Measurements from ENCODE around the gene SOCS6. TPM values are rescaled to one million over a fixed set of nuclear protein-coding genes. Genes with fewer than 3 reads are reported as not detected.

The SOCS6 gene
- polyA plus RNA-seq, 2 of the 4 experiments (the other 2 are of a cell fraction) = 31.2 to 88.2 TPM

GRCh38 chr18:70290482-70291294, 1.8 kb downstream of the SOCS6 start:
- ATAC-seq (peak in 1 of 2 experiments; percentile 16; a peak in 3 of 6 replicates), FAIRE-seq (no peak), DNase-seq (ENCODE audit: low read depth in 1 of 2, low spot score in 1 of 2) (peak in 1 of 2 experiments; percentile 44)
- ChIA-PET CTCF (no interaction called here), POLR2A (interaction anchor here (0.5 to 1.5 kb wide), 2 partner anchors 85 to 143 kb away, joined by 3 to 4 read pairs; partner anchors contain the start of gene RTTN)
- peak overlapping the region; percentile 97 for H3K4me2 ChIP-seq
- peaks cover 57% of the 10 kb centered on the region for H3K4me1 ChIP-seq
- peak overlapping the region; percentile 95 to 100 for H3K27ac ChIP-seq
- H3K9me3 ChIP-seq = no peaks in the 10 kb centered on the region
- TF ChIP-seq MAZ (IDR thresholded peaks at IDR 0.05; ENCODE audit: borderline replicate concordance, low read depth, low read length) (no peak), JUN (IDR thresholded peaks at IDR 0.05) (peak in 1 of 2 experiments; percentile 15; a peak in 2 of 5 replicates), HES2 (IDR thresholded peaks at IDR 0.05) (no peak), HEYL (CRISPR knock-in tag; IDR thresholded peaks at IDR 0.05) (no peak), EP300 (IDR thresholded peaks at IDR 0.05) (no peak)
- peak overlapping the region; percentile 89 for H3K4me3 ChIP-seq
- 2% methylated on average over 11 of the region's 11 CpGs for WGBS (ENCODE audit: missing lambda C conversion rate)

GRCh38 chr18:70291295-70291574, 2.4 kb downstream of the SOCS6 start:
- WGBS (ENCODE audit: missing lambda C conversion rate) = 4% methylated on average over 2 of the region's 2 CpGs
- H3K27ac ChIP-seq = peak overlapping the region; percentile 95 to 100
- ChIA-PET CTCF (interaction anchor here (0.5 kb wide), 1 partner anchor 45 kb away, joined by 3 read pairs; no protein-coding TSS in a partner anchor), POLR2A (interaction anchor here (1.5 kb wide), 1 partner anchor 85 kb away, joined by 4 read pairs; the partner anchor contains the start of gene RTTN)
- peak overlapping the region; percentile 97 for H3K4me2 ChIP-seq
- H3K4me3 ChIP-seq = peak overlapping the region; percentile 89
- TF ChIP-seq, protein P1, sequence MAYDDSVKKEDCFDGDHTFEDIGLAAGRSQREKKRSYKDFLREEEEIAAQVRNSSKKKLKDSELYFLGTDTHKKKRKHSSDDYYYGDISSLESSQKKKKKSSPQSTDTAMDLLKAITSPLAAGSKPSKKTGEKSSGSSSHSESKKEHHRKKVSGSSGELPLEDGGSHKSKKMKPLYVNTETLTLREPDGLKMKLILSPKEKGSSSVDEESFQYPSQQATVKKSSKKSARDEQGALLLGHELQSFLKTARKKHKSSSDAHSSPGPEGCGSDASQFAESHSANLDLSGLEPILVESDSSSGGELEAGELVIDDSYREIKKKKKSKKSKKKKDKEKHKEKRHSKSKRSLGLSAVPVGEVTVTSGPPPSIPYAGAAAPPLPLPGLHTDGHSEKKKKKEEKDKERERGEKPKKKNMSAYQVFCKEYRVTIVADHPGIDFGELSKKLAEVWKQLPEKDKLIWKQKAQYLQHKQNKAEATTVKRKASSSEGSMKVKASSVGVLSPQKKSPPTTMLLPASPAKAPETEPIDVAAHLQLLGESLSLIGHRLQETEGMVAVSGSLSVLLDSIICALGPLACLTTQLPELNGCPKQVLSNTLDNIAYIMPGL (CRISPR knock-in tag; IDR thresholded peaks at IDR 0.05; ENCODE audit: borderline replicate concordance) = no peak
- TF ChIP-seq CHD4 (IDR thresholded peaks at IDR 0.05; ENCODE audit: borderline replicate concordance) (no peak), RCOR1 (IDR thresholded peaks at IDR 0.05; ENCODE audit: low read depth, low read length) (no peak), KDM5A (IDR thresholded peaks at IDR 0.05) (no peak), PHF8 (IDR thresholded peaks at IDR 0.05; ENCODE audit: borderline replicate concordance, low read depth) (no peak), ZC3H11A (IDR thresholded peaks at IDR 0.05) (no peak), POLR2AphosphoS2 (conservative IDR thresholded peaks at IDR 0.05; ENCODE audit: low read length) (no peak), CHD2 (IDR thresholded peaks at IDR 0.05; ENCODE audit: low read length, partially characterized antibody) (no peak), CBX2 (IDR thresholded peaks at IDR 0.05; ENCODE audit: borderline replicate concordance, low read depth) (no peak)
- TF ChIP-seq, protein P2, sequence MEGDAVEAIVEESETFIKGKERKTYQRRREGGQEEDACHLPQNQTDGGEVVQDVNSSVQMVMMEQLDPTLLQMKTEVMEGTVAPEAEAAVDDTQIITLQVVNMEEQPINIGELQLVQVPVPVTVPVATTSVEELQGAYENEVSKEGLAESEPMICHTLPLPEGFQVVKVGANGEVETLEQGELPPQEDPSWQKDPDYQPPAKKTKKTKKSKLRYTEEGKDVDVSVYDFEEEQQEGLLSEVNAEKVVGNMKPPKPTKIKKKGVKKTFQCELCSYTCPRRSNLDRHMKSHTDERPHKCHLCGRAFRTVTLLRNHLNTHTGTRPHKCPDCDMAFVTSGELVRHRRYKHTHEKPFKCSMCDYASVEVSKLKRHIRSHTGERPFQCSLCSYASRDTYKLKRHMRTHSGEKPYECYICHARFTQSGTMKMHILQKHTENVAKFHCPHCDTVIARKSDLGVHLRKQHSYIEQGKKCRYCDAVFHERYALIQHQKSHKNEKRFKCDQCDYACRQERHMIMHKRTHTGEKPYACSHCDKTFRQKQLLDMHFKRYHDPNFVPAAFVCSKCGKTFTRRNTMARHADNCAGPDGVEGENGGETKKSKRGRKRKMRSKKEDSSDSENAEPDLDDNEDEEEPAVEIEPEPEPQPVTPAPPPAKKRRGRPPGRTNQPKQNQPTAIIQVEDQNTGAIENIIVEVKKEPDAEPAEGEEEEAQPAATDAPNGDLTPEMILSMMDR (IDR thresholded peaks at IDR 0.05) = no peak
- TF ChIP-seq, protein P3, sequence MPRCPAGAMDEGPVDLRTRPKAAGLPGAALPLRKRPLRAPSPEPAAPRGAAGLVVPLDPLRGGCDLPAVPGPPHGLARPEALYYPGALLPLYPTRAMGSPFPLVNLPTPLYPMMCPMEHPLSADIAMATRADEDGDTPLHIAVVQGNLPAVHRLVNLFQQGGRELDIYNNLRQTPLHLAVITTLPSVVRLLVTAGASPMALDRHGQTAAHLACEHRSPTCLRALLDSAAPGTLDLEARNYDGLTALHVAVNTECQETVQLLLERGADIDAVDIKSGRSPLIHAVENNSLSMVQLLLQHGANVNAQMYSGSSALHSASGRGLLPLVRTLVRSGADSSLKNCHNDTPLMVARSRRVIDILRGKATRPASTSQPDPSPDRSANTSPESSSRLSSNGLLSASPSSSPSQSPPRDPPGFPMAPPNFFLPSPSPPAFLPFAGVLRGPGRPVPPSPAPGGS (IDR thresholded peaks at IDR 0.05) = no peak
- H3K4me1 ChIP-seq = peaks cover 62% of the 10 kb centered on the region
- H3K9me3 ChIP-seq = no peaks in the 10 kb centered on the region
- DNase-seq (ENCODE audit: low read depth in 1 of 2, low spot score in 1 of 2) (peak in 1 of 2 experiments; percentile 63), FAIRE-seq (no peak), ATAC-seq (peak in 1 of 2 experiments; percentile 21; a peak in 3 of 6 replicates)

Data from A549 (cell line).